ENCODE measurements around the gene CHAT. TPM values are rescaled to one million over a fixed set of nuclear protein-coding genes. Genes with fewer than 3 reads are reported as not detected.

CHAT gene
- total RNA-seq, 2 donors from 2014 or later: 0.40 TPM; not detected in 1

DNA sequence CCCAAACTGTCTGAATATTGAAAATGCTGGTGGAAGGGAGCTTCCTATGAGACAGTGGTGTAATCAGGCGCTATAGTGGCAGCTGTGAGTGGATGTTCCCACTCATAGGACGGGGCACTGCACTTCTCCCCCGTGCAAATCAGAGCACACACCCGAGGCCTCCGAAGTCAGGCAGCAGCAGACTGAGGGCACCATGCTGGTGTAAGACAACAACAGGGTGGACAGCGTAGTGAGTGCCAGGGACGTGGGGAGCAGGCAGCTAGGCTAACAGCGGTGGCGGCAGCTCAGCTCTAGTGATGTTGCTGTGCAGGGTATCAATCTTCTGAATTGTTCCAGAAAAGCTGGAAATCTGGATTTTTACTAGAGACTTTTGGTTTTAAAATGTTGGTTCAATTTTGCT, 84.8 kb downstream of the CHAT start:
- no peak for DNase-seq (ENCODE audit: low spot score)
- intact Hi-C loops (cut with DNase I): no loop called here
- H3K36me3 ChIP-seq: no peaks in the 10 kb centered on the region
- no peak overlapping the region for H3K27ac ChIP-seq
- no peak overlapping the region for H3K4me3 ChIP-seq
- H3K9me3 ChIP-seq: no peaks in the 10 kb centered on the region
- H3K4me1 ChIP-seq (replicated peaks): no peaks in the 10 kb centered on the region
- 66% methylated on average over 9 of the region's 9 CpGs for WGBS
- TF ChIP-seq POLR2AphosphoS5 (IDR thresholded peaks at IDR 0.05): no peak
- TF ChIP-seq, protein P1, sequence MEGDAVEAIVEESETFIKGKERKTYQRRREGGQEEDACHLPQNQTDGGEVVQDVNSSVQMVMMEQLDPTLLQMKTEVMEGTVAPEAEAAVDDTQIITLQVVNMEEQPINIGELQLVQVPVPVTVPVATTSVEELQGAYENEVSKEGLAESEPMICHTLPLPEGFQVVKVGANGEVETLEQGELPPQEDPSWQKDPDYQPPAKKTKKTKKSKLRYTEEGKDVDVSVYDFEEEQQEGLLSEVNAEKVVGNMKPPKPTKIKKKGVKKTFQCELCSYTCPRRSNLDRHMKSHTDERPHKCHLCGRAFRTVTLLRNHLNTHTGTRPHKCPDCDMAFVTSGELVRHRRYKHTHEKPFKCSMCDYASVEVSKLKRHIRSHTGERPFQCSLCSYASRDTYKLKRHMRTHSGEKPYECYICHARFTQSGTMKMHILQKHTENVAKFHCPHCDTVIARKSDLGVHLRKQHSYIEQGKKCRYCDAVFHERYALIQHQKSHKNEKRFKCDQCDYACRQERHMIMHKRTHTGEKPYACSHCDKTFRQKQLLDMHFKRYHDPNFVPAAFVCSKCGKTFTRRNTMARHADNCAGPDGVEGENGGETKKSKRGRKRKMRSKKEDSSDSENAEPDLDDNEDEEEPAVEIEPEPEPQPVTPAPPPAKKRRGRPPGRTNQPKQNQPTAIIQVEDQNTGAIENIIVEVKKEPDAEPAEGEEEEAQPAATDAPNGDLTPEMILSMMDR (IDR thresholded peaks at IDR 0.05): no peak
- no peak for TF ChIP-seq POLR2A (IDR thresholded peaks at IDR 0.05)
- H3K27me3 ChIP-seq (replicated peaks; ENCODE audit: insufficient read depth): no peaks in the 10 kb centered on the region

DNA sequence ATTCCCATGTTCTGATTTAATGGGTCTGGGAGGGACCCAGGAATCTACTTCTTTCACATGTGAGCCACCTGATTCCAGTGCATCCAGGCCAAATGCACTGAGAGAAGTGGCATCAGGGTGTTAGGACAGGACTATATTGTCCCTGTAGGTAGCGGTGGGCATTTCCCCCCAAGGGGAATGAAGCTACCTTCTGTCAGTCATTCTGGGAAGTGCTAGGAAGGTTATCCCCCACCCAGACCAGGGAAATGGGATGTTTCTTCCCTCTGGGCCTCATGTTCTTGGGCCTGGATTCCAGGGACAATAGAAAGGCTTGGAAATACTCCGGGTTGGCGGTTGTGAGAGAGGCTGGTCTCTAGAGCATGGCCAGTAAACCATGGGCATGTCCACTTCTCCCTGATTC, 86.4 kb downstream of the CHAT start:
- H3K4me1 ChIP-seq (replicated peaks): no peaks in the 10 kb centered on the region
- H3K36me3 ChIP-seq: no peaks in the 10 kb centered on the region
- no peak overlapping the region for H3K27ac ChIP-seq
- intact Hi-C loops (cut with DNase I): no loop called here
- DNase-seq (ENCODE audit: low spot score): no peak
- H3K4me3 ChIP-seq: no peak overlapping the region
- 92% methylated on average over 3 of the region's 3 CpGs for WGBS
- no peaks in the 10 kb centered on the region for H3K9me3 ChIP-seq
- TF ChIP-seq, protein P1 (IDR thresholded peaks at IDR 0.05): no peak
- TF ChIP-seq POLR2AphosphoS5 (IDR thresholded peaks at IDR 0.05): no peak
- TF ChIP-seq POLR2A (IDR thresholded peaks at IDR 0.05): no peak
- no peaks in the 10 kb centered on the region for H3K27me3 ChIP-seq (replicated peaks; ENCODE audit: insufficient read depth)

DNA sequence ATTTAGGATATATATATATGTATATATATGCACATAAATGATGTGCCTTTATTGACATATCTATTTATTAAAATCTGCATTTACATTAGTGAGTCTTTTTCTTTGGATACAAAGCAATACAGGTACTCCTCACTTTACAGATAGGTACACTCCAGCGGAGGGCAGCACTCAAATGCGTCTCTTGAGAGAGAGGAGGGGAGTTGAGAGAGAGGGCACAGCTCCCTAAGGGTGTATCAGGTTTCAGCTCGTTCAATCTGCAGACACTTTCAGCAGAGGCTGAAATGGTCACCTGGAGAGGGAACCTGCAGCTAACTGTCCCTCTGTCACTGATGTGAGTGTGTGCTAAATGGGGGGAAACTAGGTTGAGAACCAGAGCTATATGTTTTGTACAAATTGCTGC, 87.2 kb downstream of the CHAT start:
- Histone ChIP-seq H3K9me3 (no peaks in the 10 kb centered on the region), H3K4me1 (replicated peaks) (no peaks in the 10 kb centered on the region), H3K36me3 (no peaks in the 10 kb centered on the region), H3K27me3 (replicated peaks; ENCODE audit: insufficient read depth) (no peaks in the 10 kb centered on the region), H3K4me3 (no peak overlapping the region), H3K27ac (no peak overlapping the region)
- intact Hi-C loops (cut with DNase I): no loop called here
- TF ChIP-seq POLR2A (IDR thresholded peaks at IDR 0.05) (no peak), POLR2AphosphoS5 (IDR thresholded peaks at IDR 0.05) (no peak)
- TF ChIP-seq, protein P1 (IDR thresholded peaks at IDR 0.05): no peak
- no peak for DNase-seq (ENCODE audit: low spot score)
- WGBS: 2% methylated on average over 3 of the region's 3 CpGs

DNA sequence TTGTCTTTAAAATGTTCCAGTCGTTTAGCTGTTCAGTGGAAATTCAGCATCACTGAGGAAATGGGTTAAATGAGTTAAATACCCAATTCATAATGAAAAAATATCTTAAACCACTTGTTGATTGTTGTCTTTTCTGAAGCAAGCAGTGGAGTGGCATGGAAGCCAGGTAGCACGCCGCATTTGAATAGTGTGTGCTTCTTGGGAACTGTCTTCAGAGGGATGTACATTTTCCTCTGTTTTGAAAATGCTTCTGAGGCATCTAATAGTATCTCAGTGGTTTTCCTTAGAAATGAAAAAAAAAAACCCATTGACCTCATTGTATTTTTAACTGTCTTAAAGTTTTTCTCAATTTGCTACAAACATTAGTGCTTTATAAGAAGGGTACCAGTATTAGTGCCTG, 93.7 kb downstream of the CHAT start:
- TF ChIP-seq POLR2AphosphoS5 (IDR thresholded peaks at IDR 0.05): no peak
- no peak for TF ChIP-seq POLR2A (IDR thresholded peaks at IDR 0.05)
- TF ChIP-seq, protein P1 (IDR thresholded peaks at IDR 0.05): no peak
- no peaks in the 10 kb centered on the region for H3K4me1 ChIP-seq (replicated peaks)
- H3K36me3 ChIP-seq: no peaks in the 10 kb centered on the region
- no peak for DNase-seq (ENCODE audit: low spot score)
- intact Hi-C loops (cut with DNase I): no loop called here
- H3K4me3 ChIP-seq: no peak overlapping the region
- H3K9me3 ChIP-seq: no peaks in the 10 kb centered on the region
- H3K27ac ChIP-seq: no peak overlapping the region
- 85% methylated on average over 3 of the region's 3 CpGs for WGBS
- H3K27me3 ChIP-seq (replicated peaks; ENCODE audit: insufficient read depth): no peaks in the 10 kb centered on the region

DNA sequence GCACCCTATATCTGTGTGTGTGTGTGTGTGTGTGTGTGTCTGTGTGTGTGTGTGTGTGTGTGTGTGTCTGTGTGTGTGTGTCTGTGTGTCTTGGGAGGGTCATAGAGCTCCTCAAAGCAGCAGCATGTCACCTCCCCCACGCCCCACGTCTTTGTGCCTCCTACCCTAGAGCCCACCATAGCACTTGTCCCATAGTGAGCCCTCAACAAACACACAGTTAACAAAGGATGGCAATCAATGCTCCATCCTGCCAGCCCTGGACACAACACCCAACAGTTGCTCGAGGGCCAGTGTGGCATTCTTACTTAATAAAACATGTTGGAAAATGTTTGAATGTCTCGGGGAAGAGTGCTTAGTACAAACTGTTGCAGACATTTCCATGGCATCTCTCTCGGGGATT, 96.1 kb downstream of the CHAT start:
- H3K36me3 ChIP-seq: no peaks in the 10 kb centered on the region
- H3K4me3 ChIP-seq: no peak overlapping the region
- no peaks in the 10 kb centered on the region for H3K9me3 ChIP-seq
- no peak for DNase-seq (ENCODE audit: low spot score)
- 57% methylated on average over 5 of the region's 5 CpGs for WGBS
- H3K27me3 ChIP-seq (replicated peaks; ENCODE audit: insufficient read depth): no peaks in the 10 kb centered on the region
- intact Hi-C loops (cut with DNase I): no loop called here
- H3K27ac ChIP-seq: no peak overlapping the region
- H3K4me1 ChIP-seq (replicated peaks): no peaks in the 10 kb centered on the region
- no peak for TF ChIP-seq POLR2A (IDR thresholded peaks at IDR 0.05)
- TF ChIP-seq, protein P1 (IDR thresholded peaks at IDR 0.05): no peak
- TF ChIP-seq POLR2AphosphoS5 (IDR thresholded peaks at IDR 0.05): no peak
